Sciatic nerve (tissue), 2 donors: ENCODE results near the gene ASPRV1. TPM values are rescaled to one million over a fixed set of nuclear protein-coding genes. Genes with fewer than 3 reads are reported as not detected.
"Not testable (repeated sequence)": the region's sequence is repeated elsewhere in the genome, so short reads cannot be mapped to it uniquely, and the experiment has no call there.

ENCODE experiments used
- ATAC-seq: fragments of 200-7000 bp; cut with Tn5 transposase; one replicate; pipeline ENCODE4 v1.9.1; 2020; ENCODE audit warnings: mild to moderate bottlenecking, moderate library complexity
- DNase-seq: peaks from one replicate; pipeline ENCODE4 v3.0.0-alpha.2; 2020; ENCODE audit warnings: low spot score
- intact Hi-C: fragments of 100-400 bp; cut with DNase I; formaldehyde crosslinking; loops from one replicate; pipeline ENCODE4 v1.14.2; 2022
- total RNA-seq: library from RNA; stranded (reverse); fragmentation: NEBNext Ultra II Directional; extraction: Animal tissue kit (Norgen Biotek cat#: 25700); gene quantifications from one replicate; pipeline ENCODE4 v1.2.1, GENCODE V29; 2021
- donor health status: DM: no; HTN: no; CAD: no.
- donor health status: DM: no; HTN: no; CAD: no.

ASPRV1 gene
- total RNA-seq: 5.6 TPM

DNA sequence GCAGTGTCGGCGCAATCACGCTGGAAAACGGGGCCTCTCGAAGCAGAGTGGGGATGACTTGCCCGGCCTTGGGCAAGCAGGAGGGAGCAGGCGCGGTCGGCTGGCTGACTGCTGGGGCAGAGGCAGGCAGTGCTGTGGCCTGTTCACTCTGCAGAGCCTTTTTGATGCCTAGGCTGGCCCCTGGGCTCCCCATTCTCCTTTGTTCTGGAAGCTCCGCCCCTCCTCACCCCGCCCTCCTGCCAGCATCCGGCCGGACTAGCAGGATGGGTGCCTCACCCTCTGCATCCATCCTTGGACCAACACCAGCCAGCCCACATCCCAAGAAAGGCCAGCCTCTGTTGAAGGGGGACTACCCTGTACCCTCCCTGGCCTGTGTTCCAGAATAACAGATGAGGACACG is at the start of gene ASPRV1:
ASPRV1 (minus strand) TSS at position 136 of the 400 bp plus-strand sequence. CDS start 195 bp downstream, outside the sequence.
- ATAC-seq (peak; percentile 23), DNase-seq (no peak)
- intact Hi-C loops: no loop called here

GRCh38 chr2:70010576-70011111 is 49.2 kb upstream of the ASPRV1 start:
- no peak for ATAC-seq

DNA sequence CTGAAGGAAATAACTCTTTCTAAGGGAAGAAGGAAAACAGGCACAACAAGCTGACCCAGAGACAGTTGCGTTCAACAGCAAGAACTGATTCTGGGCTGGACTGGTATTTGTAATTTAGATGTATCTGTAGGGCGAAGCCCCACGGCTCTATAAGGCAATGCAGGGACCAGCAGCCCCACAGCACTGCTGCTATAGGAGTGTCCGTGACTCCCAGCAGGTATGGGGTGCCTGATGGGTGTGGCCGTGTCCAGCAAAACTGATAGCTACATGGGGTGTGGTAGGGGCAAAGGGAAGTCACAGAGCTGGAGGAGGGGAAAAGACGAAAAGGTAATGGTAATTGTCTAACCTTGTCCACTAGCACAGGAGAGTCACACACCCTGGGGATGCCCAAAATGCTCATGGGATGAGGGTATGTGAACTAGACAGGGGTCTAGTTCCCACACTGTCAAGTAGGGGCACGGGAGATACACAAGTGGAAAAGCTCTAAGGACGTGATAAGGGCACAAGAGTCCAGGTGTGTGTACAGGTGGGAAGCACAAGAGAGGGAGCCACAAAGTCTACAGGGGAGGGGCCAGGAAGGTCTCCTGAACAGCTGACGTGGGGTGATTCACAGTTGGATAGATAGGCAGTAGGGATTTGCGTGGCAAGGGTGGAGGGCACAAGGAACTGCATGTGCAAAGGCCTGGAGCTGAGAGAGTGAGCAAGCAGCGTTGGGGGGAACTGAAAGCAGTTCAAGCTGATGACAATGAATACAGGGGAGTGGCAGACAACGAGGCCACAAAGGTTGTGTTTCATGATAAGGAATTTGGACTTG is 48.5 kb upstream of the ASPRV1 start:
- no peak for DNase-seq
- intact Hi-C loops: no loop called here
- peak; percentile 24 for ATAC-seq

More at GRCh38 chr2:70010576-70011111, 49.2 kb upstream of the ASPRV1 start:
- DNase-seq: no peak
- intact Hi-C loops: no loop called here

- ATAC-seq: no peak
- intact Hi-C loops: no loop called here
- DNase-seq: no peak
Measured at GRCh38 chr2:70008290-70008689, 46.9 kb upstream of the ASPRV1 start.

DNA sequence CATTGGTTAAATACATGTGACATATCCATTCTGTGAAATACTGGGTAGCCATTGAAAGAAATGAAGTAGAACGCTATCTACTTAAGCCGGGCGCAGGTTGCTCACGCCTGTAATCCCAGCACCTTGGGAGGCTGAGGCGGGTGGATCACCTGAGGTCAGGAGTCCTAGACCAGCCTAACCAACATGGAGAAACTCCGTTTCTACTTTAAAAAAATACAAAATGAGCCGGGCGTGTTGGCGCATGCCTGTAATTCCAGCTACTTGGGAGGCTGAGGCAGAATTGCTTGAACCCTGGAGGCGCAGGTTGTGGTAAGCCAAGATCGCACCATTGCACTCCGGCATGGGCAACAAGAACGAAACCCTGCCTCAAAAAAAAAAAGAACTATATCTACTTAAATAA is 45.7 kb upstream of the ASPRV1 start:
- DNase-seq: no peak
- ATAC-seq: no peak
- intact Hi-C loops: no loop called here

DNA sequence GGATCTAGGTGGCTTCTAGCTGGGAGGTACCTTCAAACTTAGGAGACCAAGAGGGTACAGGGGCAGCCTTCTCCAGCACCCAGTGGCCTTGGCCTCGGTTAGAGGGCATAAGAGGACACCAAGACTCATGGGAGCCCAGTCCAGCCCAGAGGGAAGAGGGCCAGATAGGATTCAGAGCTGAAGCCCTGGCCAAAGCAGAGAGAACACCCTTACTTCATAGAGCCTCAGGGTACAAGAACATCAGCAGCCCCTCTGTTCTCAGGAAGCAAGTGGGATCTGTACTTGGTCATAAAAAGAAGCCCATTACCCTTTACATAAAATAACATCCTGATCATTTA is 45.0 kb upstream of the ASPRV1 start:
- DNase-seq (no peak), ATAC-seq (no peak)
- intact Hi-C loops: no loop called here

- DNase-seq (no peak), ATAC-seq (no peak)
- intact Hi-C loops: no loop called here
Measured at GRCh38 chr2:70005752-70006446, 44.5 kb upstream of the ASPRV1 start.

DNA sequence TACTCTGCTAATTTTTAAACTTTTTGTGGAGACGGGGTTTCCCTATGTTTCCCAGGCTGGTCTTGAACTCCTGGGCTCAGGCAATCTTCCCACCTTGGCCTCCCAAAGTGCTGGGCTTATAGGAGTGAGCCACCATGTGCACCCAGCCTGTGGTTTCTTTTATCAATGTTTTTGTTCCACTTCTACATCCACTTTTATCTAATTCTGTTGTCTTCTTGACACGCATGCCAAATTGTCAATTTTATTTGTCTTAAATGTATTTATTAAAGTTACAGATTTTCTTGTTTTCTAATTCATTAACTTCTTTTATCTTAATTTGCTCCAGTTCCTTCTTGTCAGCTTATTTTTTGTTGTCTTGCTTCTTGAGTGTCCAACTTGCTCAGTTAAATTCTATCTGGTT is 43.8 kb upstream of the ASPRV1 start:
- ATAC-seq: no peak
- DNase-seq: no peak
- intact Hi-C loops: no loop called here

DNA sequence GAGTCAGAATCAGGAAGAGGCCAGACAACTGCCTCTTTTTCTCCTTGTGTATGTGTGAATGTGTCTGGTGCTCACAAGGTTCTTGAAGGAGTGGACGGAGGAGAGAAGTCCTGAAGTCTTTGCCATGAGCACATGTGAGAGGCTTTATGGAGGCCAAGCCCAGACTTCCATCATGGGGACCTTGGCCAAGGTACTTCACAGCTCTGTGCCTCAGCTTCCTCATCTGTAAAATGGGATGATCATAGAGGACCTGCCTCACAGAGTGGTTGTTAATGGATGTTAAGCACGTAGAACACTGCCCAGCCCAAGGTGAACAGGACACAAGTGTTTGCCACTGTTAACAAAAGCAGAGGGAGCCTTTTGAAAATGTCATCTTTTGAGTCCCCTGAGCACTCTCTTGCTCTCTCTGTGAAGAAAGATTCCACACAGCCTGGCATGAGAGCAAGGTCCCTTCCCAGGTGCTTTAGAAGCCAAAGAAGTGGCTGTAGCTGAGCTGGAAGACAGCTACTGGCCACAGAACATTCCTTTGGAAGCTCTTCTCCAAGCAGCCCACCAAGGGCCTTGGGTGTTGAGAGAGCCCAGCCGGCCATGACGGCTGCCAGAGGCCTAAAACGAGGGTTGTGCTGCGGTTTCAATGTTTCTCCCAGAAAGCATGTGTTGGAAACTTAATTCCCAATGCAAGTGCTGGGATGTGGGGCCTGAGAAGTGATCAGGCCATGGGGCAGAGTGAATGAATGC is 41.8 kb upstream of the ASPRV1 start:
- no peak for DNase-seq
- ATAC-seq: no peak
- intact Hi-C loops: no loop called here

DNA sequence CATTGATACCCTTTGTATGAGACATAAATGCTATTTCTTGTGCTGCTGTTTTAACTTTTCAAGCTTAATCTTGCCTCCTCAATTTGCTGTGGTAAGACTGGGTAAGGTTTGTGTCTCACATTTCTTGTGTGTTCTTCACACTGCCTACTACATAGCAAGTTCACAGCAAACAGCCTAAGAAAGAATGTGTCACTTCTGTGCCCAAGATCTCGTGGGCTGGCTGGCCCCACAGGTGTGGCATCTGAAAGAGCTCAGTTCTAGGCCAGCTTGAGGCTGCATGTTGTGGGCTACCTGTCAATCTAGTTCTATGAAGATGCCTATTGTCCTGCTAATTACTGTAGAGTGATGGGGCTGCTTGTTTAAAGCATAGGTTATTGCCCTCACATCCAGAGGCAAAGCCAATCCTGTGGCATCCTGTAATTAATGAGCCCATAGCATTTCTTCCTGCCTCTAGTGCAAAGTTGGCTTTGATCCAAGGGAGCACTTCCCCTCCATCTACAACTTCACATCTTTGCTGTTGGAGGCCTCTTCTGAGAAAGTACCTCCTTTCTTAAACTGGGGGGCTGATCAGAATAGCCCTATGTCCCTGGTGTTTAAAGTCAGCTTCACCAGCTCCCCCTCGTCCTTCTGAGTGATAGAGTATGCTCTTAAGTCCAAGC is 40.9 kb upstream of the ASPRV1 start:
- no peak for ATAC-seq
- intact Hi-C loops: no loop called here
- no peak for DNase-seq

DNA sequence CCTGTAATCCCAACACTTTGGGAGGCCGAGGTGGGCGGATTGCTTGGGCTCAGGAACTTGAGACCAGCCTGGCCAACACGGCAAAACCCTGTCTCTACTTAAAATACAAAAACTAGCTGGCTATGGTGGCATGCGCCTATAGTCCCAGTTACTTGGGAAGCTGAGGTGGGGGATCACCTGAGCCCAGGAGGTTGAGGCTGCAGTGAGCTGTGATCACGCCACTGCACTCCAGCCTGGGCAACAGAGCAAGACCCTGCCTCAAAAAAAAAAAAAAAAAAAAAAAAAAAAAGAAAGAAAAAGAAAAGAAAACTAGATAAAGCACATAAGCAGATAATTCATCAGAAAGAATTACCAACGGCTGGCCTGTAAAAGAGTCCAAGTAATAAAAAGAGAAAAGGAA is 39.1 kb upstream of the ASPRV1 start:
- ATAC-seq, intact Hi-C loops: not testable (repeated sequence)
- DNase-seq: peak; percentile 39

DNA sequence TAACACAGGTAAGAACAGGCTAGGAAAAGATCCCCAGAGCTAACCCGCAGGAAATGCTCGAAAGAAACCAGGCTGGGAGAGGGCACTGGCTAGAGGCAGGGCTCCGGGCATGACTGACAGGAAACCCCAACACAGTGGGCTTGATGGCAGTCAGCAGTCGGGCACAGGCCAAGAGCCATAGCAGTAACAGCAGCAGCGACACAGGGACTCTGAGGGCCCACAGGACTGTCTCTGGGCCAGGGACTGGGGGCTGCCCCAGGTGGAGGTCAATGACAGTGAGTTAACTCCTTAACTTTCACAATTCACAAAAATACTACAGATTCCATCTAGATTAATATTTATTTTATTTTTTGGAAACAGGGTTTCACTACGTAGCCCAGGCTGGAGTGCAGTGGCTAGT is 37.3 kb upstream of the ASPRV1 start:
- intact Hi-C loops: no loop called here
- DNase-seq (peak; percentile 32), ATAC-seq (no peak)

- intact Hi-C loops: no loop called here
- ATAC-seq (no peak), DNase-seq (peak; percentile 42)
Measured at GRCh38 chr2:69997015-69997830, 35.8 kb upstream of the ASPRV1 start.

- intact Hi-C loops: no loop called here
- peak; percentile 21 for DNase-seq
- no peak for ATAC-seq
Measured at GRCh38 chr2:69995511-69995910, 34.1 kb upstream of the ASPRV1 start.

GRCh38 chr2:69994166-69994565 is 32.7 kb upstream of the ASPRV1 start:
- ATAC-seq: no peak
- intact Hi-C loops: no loop called here
- DNase-seq: peak; percentile 41

- DNase-seq (peak; percentile 8), ATAC-seq (no peak)
- intact Hi-C loops: no loop called here
Measured at GRCh38 chr2:69993708-69994107, 32.3 kb upstream of the ASPRV1 start.

DNA sequence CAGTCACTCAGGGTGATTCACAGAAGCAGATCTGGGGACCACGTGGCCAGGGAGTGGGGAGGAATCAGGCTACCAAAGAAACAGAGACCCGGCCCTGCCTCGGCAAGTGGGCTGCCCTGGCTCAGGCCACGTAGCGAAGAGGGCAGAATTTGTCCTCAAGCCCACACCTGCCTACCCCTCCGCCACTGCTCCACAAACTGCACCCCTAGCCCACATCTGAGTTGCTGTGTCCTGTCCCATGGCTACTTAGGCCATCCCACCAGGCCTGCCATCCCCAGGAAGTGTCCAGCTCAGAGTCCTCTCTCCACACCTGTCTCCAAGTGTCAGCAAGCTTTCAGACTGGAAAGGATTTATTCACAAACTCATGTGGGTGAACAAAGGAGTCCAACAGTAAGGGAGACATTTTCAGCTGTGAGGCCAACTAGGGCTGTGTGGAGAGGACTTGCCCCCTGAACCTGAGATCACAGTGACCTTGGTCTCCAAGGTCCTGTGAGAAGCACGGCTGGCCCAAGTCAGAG is 31.7 kb upstream of the ASPRV1 start:
- peak; percentile 13 for DNase-seq
- ATAC-seq: no peak
- intact Hi-C loops: no loop called here
